WTC11 (cell line): ENCODE measurements around the gene INO80D. TPM values are rescaled to one million over a fixed set of nuclear protein-coding genes. Genes with fewer than 3 reads are reported as not detected.
A peak's percentile ranks its signal among the peaks of the same experiment; 100 is the strongest.

Experiments used
- ATAC-seq: fragments of 200-7000 bp; cut with Tn5 transposase; 2 replicates; pipeline ENCODE4 v1.10.0; 2021; ENCODE audit warnings: mild to moderate bottlenecking, moderate library complexity
- CTCF ChIA-PET: fragments of 300-600 bp; sonication (Branson Sonifier 250); formaldehyde crosslinking; loops from one replicate; lab custom pipeline; 2021; ENCODE audit warnings: antibody characterized with exemption; lab: Charles Lee
- POLR2A ChIA-PET: fragments of 350-600 bp; sonication (Branson Sonifier 250); formaldehyde crosslinking; loops from one replicate; lab custom pipeline; 2021; ENCODE audit warnings: antibody characterized with exemption; lab: Charles Lee
- DNase-seq: peaks from one replicate; pipeline ENCODE4 v3.0.0; 2021; ENCODE audit warnings: low spot score
- H3K27ac Mint-ChIP-seq: 2 replicates; pipeline ENCODE4 v1.8.0; 2021; ENCODE audit warnings: mixed read lengths
- H3K27me3 Mint-ChIP-seq: 2 replicates; pipeline ENCODE4 v1.8.0; 2021; ENCODE audit warnings: low read depth, mild to moderate bottlenecking, moderate library complexity, mixed read lengths
- H3K36me3 Mint-ChIP-seq: 2 replicates; pipeline ENCODE4 v1.8.0; 2021; ENCODE audit warnings: mixed read lengths
- H3K4me1 Mint-ChIP-seq: 2 replicates; pipeline ENCODE4 v1.8.0; 2022; ENCODE audit warnings: mixed read lengths
- H3K4me3 Mint-ChIP-seq: 2 replicates; pipeline ENCODE4 v1.8.0; 2021; ENCODE audit warnings: mild to moderate bottlenecking, moderate library complexity, mixed read lengths
- H3K9me3 Mint-ChIP-seq: 2 replicates; pipeline ENCODE4 v1.8.0; 2021; ENCODE audit warnings: mixed read lengths
- ATF2 ChIP-seq: sonication (generic); formaldehyde crosslinking; IDR thresholded peaks from 2 replicates; pipeline ENCODE4 v1.8.1; 2022; ENCODE audit warnings: low read depth, missing genetic modification reagents, borderline replicate concordance
- CBFB ChIP-seq: sonication (generic); formaldehyde crosslinking; IDR thresholded peaks from 2 replicates; pipeline ENCODE4 v1.8.1; 2022; ENCODE audit warnings: mild to moderate bottlenecking, low read depth, missing genetic modification reagents
- E2F4 ChIP-seq: sonication (generic); formaldehyde crosslinking; IDR thresholded peaks from 2 replicates; pipeline ENCODE4 v1.8.1; 2022; ENCODE audit warnings: low read depth, mild to moderate bottlenecking, moderate library complexity, missing genetic modification reagents, borderline replicate concordance
- EMX1 ChIP-seq: fragments of 250-450 bp; sonication (Bioruptor Pico); IDR thresholded peaks from 2 replicates; pipeline ENCODE4 v1.8.0; 2021; ENCODE audit warnings: mild to moderate bottlenecking
- FOXJ3 ChIP-seq: sonication (generic); formaldehyde crosslinking; IDR thresholded peaks from 2 replicates; pipeline ENCODE4 v1.9.0; 2021; ENCODE audit warnings: missing genetic modification reagents, mild to moderate bottlenecking, borderline replicate concordance
- FOXK1 ChIP-seq: sonication (generic); formaldehyde crosslinking; IDR thresholded peaks from 2 replicates; pipeline ENCODE4 v1.8.0; 2022; ENCODE audit warnings: mild to moderate bottlenecking, moderate library complexity, missing genetic modification reagents
- GTF2I ChIP-seq: fragments of 250-450 bp; sonication (Bioruptor Pico); conservative IDR thresholded peaks from 2 replicates; pipeline ENCODE4 v1.4.0; 2021; ENCODE audit warnings: mild to moderate bottlenecking
- MXD4 ChIP-seq: fragments of 250-450 bp; sonication (Bioruptor Pico); IDR thresholded peaks from 2 replicates; pipeline ENCODE4 v1.8.0; 2021; ENCODE audit warnings: mild to moderate bottlenecking, moderate library complexity, borderline replicate concordance
- NFE2L1 ChIP-seq: sonication (generic); formaldehyde crosslinking; IDR thresholded peaks from 2 replicates; pipeline ENCODE4 v1.8.1; 2023; ENCODE audit warnings: missing genetic modification reagents
- SP1 ChIP-seq: sonication (generic); formaldehyde crosslinking; conservative IDR thresholded peaks from 2 replicates; pipeline ENCODE4 v1.8.1; 2022; ENCODE audit warnings: missing genetic modification reagents
- TP53 ChIP-seq: sonication (generic); formaldehyde crosslinking; IDR thresholded peaks from 2 replicates; pipeline ENCODE4 v1.8.1; 2023; ENCODE audit warnings: mild to moderate bottlenecking, missing genetic modification reagents
- ZNF121 ChIP-seq: sonication (generic); formaldehyde crosslinking; IDR thresholded peaks from 2 replicates; pipeline ENCODE4 v1.8.0; 2023; ENCODE audit warnings: missing genetic modification reagents
- ZNF396 ChIP-seq: fragments of 250-450 bp; sonication (Bioruptor Pico); IDR thresholded peaks from 2 replicates; pipeline ENCODE4 v1.8.0; 2021; ENCODE audit warnings: mild to moderate bottlenecking, moderate library complexity, borderline replicate concordance
- ZNF671 ChIP-seq: fragments of 250-450 bp; sonication (Bioruptor Pico); IDR thresholded peaks from 2 replicates; pipeline ENCODE4 v1.8.0; 2021; ENCODE audit warnings: mild to moderate bottlenecking
- total RNA-seq: library from RNA; stranded (reverse); gene quantifications from 3 replicates; pipeline ENCODE4 v1.2.3, GENCODE V29; 2021
- TF ChIP-seq, protein P1 (sequence below): fragments of 250-450 bp; sonication (Bioruptor Pico); IDR thresholded peaks from 2 replicates; pipeline ENCODE4 v1.9.0; 2021; ENCODE audit warnings: mild to moderate bottlenecking
- TF ChIP-seq, protein P2 (sequence below): sonication (generic); formaldehyde crosslinking; conservative IDR thresholded peaks from 2 replicates; pipeline ENCODE4 v1.8.1; 2022; ENCODE audit warnings: mild to moderate bottlenecking, missing genetic modification reagents
- TF ChIP-seq, protein P3 (sequence below): sonication (generic); formaldehyde crosslinking; IDR thresholded peaks from 2 replicates; pipeline ENCODE4 v1.8.1; 2023; ENCODE audit warnings: mild to moderate bottlenecking, missing genetic modification reagents, borderline replicate concordance
- TF ChIP-seq, protein P4 (sequence below): sonication (generic); formaldehyde crosslinking; IDR thresholded peaks from 2 replicates; pipeline ENCODE4 v1.8.1; 2022; ENCODE audit warnings: missing genetic modification reagents, borderline replicate concordance
- TF ChIP-seq, protein P5 (sequence below): fragments of 250-450 bp; sonication (Bioruptor Pico); IDR thresholded peaks from 2 replicates; pipeline ENCODE4 v1.9.0; 2021; ENCODE audit warnings: moderate library complexity, mild to moderate bottlenecking, inconsistent platforms, borderline replicate concordance

The INO80D gene
- total RNA-seq, 1 experiment from 2014 or later, result 30.9 TPM

DNA sequence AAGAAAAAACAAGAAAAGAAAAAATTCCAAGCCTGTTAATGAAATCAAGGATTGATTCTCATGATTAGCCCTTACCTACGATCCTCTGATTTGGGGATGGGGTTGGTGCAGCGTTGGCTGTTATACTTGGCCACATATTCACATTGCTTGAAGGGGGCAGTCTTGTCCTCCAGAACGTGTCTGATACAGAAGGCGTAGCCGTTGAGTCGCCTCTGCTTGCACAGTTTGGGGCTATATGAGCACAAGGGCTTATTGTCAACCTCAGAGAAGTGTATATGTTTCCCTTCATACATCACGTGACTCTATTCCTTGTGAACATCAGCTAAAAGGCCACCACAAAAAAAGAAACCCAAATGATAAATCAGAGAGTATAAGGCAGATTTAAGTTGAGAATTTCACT, 23.2 kb downstream of the INO80D start:
- no peak overlapping the region for H3K4me3 Mint-ChIP-seq
- ATAC-seq, result peak; percentile 86
- ChIA-PET CTCF (no interaction called here), POLR2A (no interaction called here)
- H3K27me3 Mint-ChIP-seq, result no peaks in the 10 kb centered on the region
- no peak overlapping the region; the same call in 1 of the 2 replicates for H3K27ac Mint-ChIP-seq
- peaks cover 17% of the 10 kb centered on the region for H3K36me3 Mint-ChIP-seq
- no peaks in the 10 kb centered on the region for H3K9me3 Mint-ChIP-seq
- no peak for DNase-seq
- TF ChIP-seq, protein P1, sequence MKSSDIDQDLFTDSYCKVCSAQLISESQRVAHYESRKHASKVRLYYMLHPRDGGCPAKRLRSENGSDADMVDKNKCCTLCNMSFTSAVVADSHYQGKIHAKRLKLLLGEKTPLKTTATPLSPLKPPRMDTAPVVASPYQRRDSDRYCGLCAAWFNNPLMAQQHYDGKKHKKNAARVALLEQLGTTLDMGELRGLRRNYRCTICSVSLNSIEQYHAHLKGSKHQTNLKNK (CRISPR knock-in tag), result no peak
- TF ChIP-seq TP53 (CRISPR knock-in tag) (no peak), SP1 (no peak), NFE2L1 (CRISPR knock-in tag) (no peak), CBFB (CRISPR knock-in tag) (no peak), FOXJ3 (no peak), ZNF671 (no peak), MXD4 (no peak), E2F4 (no peak), ZNF396 (CRISPR knock-in tag) (no peak), FOXK1 (no peak), GTF2I (CRISPR knock-in tag) (no peak)
- TF ChIP-seq, protein P2, sequence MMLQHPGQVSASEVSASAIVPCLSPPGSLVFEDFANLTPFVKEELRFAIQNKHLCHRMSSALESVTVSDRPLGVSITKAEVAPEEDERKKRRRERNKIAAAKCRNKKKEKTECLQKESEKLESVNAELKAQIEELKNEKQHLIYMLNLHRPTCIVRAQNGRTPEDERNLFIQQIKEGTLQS (CRISPR knock-in tag), result no peak
- TF ChIP-seq, protein P3, sequence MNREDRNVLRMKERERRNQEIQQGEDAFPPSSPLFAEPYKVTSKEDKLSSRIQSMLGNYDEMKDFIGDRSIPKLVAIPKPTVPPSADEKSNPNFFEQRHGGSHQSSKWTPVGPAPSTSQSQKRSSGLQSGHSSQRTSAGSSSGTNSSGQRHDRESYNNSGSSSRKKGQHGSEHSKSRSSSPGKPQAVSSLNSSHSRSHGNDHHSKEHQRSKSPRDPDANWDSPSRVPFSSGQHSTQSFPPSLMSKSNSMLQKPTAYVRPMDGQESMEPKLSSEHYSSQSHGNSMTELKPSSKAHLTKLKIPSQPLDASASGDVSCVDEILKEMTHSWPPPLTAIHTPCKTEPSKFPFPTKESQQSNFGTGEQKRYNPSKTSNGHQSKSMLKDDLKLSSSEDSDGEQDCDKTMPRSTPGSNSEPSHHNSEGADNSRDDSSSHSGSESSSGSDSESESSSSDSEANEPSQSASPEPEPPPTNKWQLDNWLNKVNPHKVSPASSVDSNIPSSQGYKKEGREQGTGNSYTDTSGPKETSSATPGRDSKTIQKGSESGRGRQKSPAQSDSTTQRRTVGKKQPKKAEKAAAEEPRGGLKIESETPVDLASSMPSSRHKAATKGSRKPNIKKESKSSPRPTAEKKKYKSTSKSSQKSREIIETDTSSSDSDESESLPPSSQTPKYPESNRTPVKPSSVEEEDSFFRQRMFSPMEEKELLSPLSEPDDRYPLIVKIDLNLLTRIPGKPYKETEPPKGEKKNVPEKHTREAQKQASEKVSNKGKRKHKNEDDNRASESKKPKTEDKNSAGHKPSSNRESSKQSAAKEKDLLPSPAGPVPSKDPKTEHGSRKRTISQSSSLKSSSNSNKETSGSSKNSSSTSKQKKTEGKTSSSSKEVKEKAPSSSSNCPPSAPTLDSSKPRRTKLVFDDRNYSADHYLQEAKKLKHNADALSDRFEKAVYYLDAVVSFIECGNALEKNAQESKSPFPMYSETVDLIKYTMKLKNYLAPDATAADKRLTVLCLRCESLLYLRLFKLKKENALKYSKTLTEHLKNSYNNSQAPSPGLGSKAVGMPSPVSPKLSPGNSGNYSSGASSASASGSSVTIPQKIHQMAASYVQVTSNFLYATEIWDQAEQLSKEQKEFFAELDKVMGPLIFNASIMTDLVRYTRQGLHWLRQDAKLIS (CRISPR knock-in tag), result no peak
- TF ChIP-seq, protein P4, sequence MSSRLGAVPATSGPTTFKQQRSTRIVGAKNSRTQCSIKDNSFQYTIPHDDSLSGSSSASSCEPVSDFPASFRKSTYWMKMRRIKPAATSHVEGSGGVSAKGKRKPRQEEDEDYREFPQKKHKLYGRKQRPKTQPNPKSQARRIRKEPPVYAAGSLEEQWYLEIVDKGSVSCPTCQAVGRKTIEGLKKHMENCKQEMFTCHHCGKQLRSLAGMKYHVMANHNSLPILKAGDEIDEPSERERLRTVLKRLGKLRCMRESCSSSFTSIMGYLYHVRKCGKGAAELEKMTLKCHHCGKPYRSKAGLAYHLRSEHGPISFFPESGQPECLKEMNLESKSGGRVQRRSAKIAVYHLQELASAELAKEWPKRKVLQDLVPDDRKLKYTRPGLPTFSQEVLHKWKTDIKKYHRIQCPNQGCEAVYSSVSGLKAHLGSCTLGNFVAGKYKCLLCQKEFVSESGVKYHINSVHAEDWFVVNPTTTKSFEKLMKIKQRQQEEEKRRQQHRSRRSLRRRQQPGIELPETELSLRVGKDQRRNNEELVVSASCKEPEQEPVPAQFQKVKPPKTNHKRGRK (CRISPR knock-in tag), result no peak
- H3K4me1 Mint-ChIP-seq, result peaks cover 15% of the 10 kb centered on the region

GRCh38 chr2:206056286-206056685, 29.7 kb downstream of the INO80D start:
- ATAC-seq, result peak; percentile 55
- H3K9me3 Mint-ChIP-seq, result no peaks in the 10 kb centered on the region

More at GRCh38 chr2:206056286-206056685, 29.7 kb downstream of the INO80D start:
- peak overlapping the region; percentile 10; the same call in 1 of the 2 replicates for H3K27ac Mint-ChIP-seq
- peaks cover 53% of the 10 kb centered on the region for H3K36me3 Mint-ChIP-seq
- H3K27me3 Mint-ChIP-seq, result no peaks in the 10 kb centered on the region
- H3K4me3 Mint-ChIP-seq, result no peak overlapping the region
- ChIA-PET CTCF (no interaction called here), POLR2A (no interaction called here)
- TF ChIP-seq ZNF121 (CRISPR knock-in tag) (no peak), SP1 (no peak), EMX1 (no peak), ATF2 (CRISPR knock-in tag) (no peak)
- TF ChIP-seq, protein P5, sequence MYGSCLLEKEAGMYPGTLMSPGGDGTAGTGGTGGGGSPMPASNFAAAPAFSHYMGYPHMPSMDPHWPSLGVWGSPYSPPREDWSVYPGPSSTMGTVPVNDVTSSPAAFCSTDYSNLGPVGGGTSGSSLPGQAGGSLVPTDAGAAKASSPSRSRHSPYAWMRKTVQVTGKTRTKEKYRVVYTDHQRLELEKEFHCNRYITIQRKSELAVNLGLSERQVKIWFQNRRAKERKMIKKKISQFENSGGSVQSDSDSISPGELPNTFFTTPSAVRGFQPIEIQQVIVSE (CRISPR knock-in tag), result no peak
- no peak for DNase-seq
- no peaks in the 10 kb centered on the region for H3K4me1 Mint-ChIP-seq
